Upper lobe of left lung (tissue), 6 donors: ENCODE results near the gene SERTAD1. TPM values are rescaled to one million over a fixed set of nuclear protein-coding genes. Genes with fewer than 3 reads are reported as not detected.

Experiments used
- ATAC-seq, 2 donors: fragments of 200-7000 bp; cut with Tn5 transposase; one replicate each; pipeline ENCODE4 v1.9.1; 2022; ENCODE audit warnings: mild to moderate bottlenecking in 2 of 2, moderate library complexity in 2 of 2; ENCODE audit not compliant: low FRiP score in 2 of 2
- DNase-seq, 2 donors: peaks; one replicate each; pipeline ENCODE4 v3.0.0-alpha.2; 2019 to 2020
- H3K27ac ChIP-seq, 4 donors: fragments of 200-600 bp; sonication (generic); one replicate each; pipeline ENCODE4 v1.5.1; 2016 to 2019
- H3K27me3 ChIP-seq, 4 donors: fragments of 200-600 bp; sonication (generic); one replicate each; pipeline ENCODE4 v1.5.1; 2017 to 2019
- H3K36me3 ChIP-seq, 4 donors: fragments of 200-600 bp; sonication (generic); one replicate each; pipeline ENCODE4 v1.5.1; 2016 to 2019
- H3K4me1 ChIP-seq, 4 donors: fragments of 200-600 bp; sonication (generic); one replicate each; pipeline ENCODE4 v1.5.1; 2018 to 2019
- H3K4me3 ChIP-seq, 4 donors: fragments of 200-600 bp; sonication (generic); one replicate each; pipeline ENCODE4 v1.5.1; 2017 to 2019; ENCODE audit warnings: mild to moderate bottlenecking in 2 of 4, moderate library complexity in 1 of 4
- H3K9me3 ChIP-seq, 4 donors: fragments of 200-600 bp; sonication (generic); one replicate each; pipeline ENCODE4 v1.5.1; 2018 to 2019
- EP300 ChIP-seq, 4 donors: sonication (generic); formaldehyde crosslinking; IDR thresholded peaks; one replicate each; pipeline ENCODE4 v1.5.1; 2017; ENCODE audit warnings: antibody characterized with exemption in 4 of 4, control low read depth in 2 of 4
- POLR2A ChIP-seq, 4 donors: fragments of 450-650 bp; IDR thresholded peaks; one replicate each; pipeline ENCODE4 v1.5.1; 2016 to 2017; ENCODE audit warnings: antibody characterized with exemption in 4 of 4, mild to moderate bottlenecking in 2 of 4
- POLR2AphosphoS5 ChIP-seq, 2 donors: sonication (generic); formaldehyde crosslinking; IDR thresholded peaks; one replicate each; pipeline ENCODE4 v1.5.1; 2017; ENCODE audit warnings: antibody characterized with exemption in 2 of 2
- WGBS, 2 donors: methylation state at CpG; one replicate each; pipeline ENCODE4 v1.1.5; 2017 to 2018; 5-methylcytosine and 5-hydroxymethylcytosine counted together
- total RNA-seq, 6 donors: library from RNA; depleted of rRNA in 4 of 6; stranded (reverse); fragments of >200 nt in 4 of 6; gene quantifications; one replicate each; pipeline versions ENCODE4 v1.1.0 to v1.2.1, GENCODE V29; 2016 to 2021
- TF ChIP-seq, protein P1 (sequence below), 6 experiments: fragments of 450-650 bp in 4 of 6; fragments of 200-600 bp in 2 of 6; sonication (generic) in 2 of 6; IDR thresholded peaks; one replicate each; pipeline ENCODE4 v1.5.1; 2016 to 2019; ENCODE audit warnings: antibody characterized with exemption in 6 of 6
- donor health status: DM: no; HTN: no; CAD: no; lungs with moderate emphysema.
- donor health status: DM: no; HTN: yes; CAD: no; lungs with severe emphysema.

Gene SERTAD1
- total RNA-seq, 6 donors from 2014 or later: 2.1 to 37.5 (median 18.4) TPM

DNA sequence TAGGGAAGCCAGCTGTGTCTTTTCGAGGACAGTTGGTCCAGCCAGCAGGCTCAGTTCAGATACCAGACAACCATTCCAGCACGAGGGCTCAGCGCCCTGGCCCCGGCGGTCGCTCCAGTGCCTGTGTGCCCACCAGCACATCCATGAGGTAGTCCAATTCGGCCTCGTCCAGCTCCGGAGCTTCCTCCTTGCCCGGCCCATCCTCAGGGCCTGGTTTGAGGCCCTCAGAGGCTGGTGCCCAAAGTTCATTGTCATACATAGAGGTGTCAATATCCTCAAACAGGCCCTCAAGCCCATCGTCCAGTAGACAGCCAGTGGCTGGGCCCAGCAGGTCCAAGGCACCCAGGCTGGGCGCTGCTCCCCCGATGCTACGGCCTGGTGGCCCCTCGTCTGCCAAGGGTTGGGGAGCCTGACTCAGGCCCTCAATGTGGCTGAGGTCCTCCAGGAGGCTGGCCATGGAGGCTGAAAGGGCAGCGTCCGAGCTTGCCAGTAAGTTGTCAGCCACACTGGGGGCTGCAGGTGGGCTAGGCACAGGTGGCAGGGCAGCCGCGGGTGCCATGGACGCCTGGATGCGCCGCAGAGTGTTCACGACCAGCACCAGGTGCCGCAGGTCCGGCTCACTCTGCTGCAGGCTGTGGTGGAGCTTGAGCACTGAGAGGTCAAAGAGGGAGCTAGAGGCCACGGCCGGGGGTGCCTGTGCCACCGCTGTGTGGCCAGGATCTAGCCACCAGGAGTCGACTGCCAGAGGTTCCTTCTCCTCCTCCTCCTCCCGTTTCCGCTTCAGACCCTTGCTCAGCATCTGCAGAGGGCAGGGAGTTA, 2.8 kb downstream of the SERTAD1 start:
- H3K27ac ChIP-seq: peak overlapping the region; percentile 97 to 100 (median 99)
- ATAC-seq: no peak
- 88 to 90% methylated on average over 18 to 31 of the region's 31 CpGs for WGBS, 2 donors
- peaks cover 51 to 65% (median 61%) of the 10 kb centered on the region in 4 donors for H3K4me1 ChIP-seq
- no peaks in the 10 kb centered on the region for H3K27me3 ChIP-seq
- peak in 1 of 2 donors; percentile 84 for DNase-seq
- H3K9me3 ChIP-seq: no peaks in the 10 kb centered on the region
- no peak for TF ChIP-seq POLR2AphosphoS5 (IDR thresholded peaks at IDR 0.05)
- TF ChIP-seq, protein P1, sequence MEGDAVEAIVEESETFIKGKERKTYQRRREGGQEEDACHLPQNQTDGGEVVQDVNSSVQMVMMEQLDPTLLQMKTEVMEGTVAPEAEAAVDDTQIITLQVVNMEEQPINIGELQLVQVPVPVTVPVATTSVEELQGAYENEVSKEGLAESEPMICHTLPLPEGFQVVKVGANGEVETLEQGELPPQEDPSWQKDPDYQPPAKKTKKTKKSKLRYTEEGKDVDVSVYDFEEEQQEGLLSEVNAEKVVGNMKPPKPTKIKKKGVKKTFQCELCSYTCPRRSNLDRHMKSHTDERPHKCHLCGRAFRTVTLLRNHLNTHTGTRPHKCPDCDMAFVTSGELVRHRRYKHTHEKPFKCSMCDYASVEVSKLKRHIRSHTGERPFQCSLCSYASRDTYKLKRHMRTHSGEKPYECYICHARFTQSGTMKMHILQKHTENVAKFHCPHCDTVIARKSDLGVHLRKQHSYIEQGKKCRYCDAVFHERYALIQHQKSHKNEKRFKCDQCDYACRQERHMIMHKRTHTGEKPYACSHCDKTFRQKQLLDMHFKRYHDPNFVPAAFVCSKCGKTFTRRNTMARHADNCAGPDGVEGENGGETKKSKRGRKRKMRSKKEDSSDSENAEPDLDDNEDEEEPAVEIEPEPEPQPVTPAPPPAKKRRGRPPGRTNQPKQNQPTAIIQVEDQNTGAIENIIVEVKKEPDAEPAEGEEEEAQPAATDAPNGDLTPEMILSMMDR (IDR thresholded peaks at IDR 0.05): no peak
- TF ChIP-seq POLR2A (IDR thresholded peaks at IDR 0.05): no peak
- no peak for TF ChIP-seq EP300 (IDR thresholded peaks at IDR 0.05)
- peak overlapping the region in 1 of 4 donors; percentile 75 for H3K4me3 ChIP-seq
- H3K36me3 ChIP-seq: peaks cover 9 to 21% (median 11%) of the 10 kb centered on the region in 4 donors

DNA sequence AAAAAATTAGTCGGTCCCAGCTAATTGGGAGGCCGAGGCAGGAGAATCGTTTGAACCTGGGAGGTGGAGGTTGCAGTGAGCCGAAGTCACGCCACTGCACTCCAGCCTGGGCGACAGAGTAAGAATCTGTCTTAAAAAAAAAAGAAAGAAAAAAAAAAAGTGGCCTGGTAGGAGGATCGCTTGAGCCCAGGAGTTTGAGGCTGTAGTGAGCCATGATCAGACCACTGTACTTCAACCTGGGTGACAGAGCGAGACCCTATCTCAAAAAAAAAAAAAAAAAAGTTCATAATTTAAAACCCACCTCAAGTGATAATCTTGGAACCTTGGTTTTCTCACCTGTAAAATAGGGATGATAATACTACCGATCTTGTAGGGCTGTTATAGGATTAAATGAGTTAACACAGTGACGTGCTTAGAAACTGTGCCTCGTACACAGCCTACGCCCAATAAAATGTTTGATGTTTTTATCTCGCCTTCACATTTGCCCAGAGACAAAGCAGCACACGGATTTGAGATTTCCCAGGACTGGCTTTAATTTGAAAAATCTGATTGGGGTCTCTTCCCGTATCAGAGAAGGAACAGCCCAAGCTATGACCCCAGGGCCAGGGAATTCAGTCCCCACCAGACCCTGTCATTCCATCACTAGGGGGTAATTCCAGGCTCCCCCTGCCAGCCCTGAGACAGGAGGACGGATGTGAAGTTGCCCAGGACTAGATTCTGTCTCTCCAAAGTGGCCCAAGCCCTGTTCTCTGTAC, 3.6 kb downstream of the SERTAD1 start:
- TF ChIP-seq POLR2AphosphoS5 (IDR thresholded peaks at IDR 0.05) (no peak), EP300 (IDR thresholded peaks at IDR 0.05) (no peak), POLR2A (IDR thresholded peaks at IDR 0.05) (no peak)
- TF ChIP-seq, protein P1 (IDR thresholded peaks at IDR 0.05): no peak
- Histone ChIP-seq H3K27me3 (no peaks in the 10 kb centered on the region), H3K9me3 (no peaks in the 10 kb centered on the region), H3K4me1 (peaks cover 54 to 73% (median 68%) of the 10 kb centered on the region in 4 donors), H3K4me3 (peak overlapping the region in 1 of 4 donors; percentile 75), H3K36me3 (peaks cover 9 to 21% (median 11%) of the 10 kb centered on the region in 4 donors), H3K27ac (peak overlapping the region; percentile 97 to 100 (median 99))
- ATAC-seq (no peak), DNase-seq (no peak)
- WGBS, 2 donors: 68 to 75% methylated on average over 16 of the region's 16 CpGs

DNA sequence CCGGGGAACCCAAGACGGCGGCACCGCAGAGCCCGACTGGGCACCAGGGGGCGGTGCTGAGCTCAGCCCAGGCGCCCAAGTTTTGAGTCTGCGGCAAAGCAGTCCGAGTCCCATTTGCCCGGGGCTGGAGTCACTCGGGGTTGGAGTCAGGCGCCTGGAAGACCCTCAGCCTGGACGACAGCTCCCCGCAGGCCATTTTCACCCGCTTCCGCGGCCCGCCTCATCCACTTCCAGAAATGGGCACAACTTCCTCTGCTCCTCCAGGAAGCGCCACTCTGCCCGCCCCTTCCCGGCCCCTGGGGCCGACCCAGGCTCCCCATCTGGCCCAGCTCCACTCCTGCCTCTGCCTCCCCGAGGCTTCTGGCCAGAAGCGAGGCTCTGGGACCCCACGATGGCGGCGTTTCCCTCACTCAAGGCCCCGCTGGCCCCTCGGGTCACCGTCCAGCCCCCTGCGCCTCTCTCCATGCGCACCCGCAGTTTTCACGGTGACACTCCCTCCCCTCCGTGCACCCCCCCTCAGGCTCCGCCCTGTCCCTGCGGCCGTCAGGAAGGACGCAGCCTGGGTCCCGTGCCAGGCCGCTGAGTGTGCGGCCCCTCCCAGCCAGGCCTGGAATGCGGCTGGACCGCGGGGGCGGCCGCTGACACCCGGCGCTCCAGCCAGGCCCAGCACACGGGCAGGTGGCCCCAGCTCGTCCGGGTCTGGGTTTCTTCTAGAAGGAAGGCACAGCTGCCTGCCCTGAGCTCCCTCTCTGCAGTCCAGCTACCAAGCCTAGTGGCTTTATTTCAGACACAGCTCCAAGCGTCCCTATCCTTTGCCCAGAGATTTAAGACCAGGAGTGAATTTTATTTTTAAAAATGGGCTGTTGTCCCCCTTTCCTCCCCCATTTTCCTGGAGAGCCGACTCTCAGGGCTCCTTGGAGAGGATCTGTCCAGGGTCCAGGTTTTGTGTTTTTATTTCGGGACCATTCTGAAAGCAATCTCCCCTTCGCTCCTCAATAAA, 4.7 kb downstream of the SERTAD1 start:
- Histone ChIP-seq H3K27ac (peak overlapping the region; percentile 97 to 100 (median 99)), H3K9me3 (no peaks in the 10 kb centered on the region), H3K36me3 (peaks cover 9 to 21% (median 11%) of the 10 kb centered on the region in 4 donors), H3K4me1 (peaks cover 61 to 76% (median 69%) of the 10 kb centered on the region in 4 donors), H3K27me3 (no peaks in the 10 kb centered on the region), H3K4me3 (peak overlapping the region; percentile 42 to 75 (median 66))
- ATAC-seq: peak; percentile 90 to 95
- DNase-seq: peak; percentile 95 to 97
- TF ChIP-seq POLR2AphosphoS5 (IDR thresholded peaks at IDR 0.05): peak; percentile 92 to 97
- TF ChIP-seq POLR2A (IDR thresholded peaks at IDR 0.05): peak; percentile 22 to 97 (median 84)
- TF ChIP-seq, protein P1 (IDR thresholded peaks at IDR 0.05): peak; percentile 82 to 95 (median 92)
- TF ChIP-seq EP300 (IDR thresholded peaks at IDR 0.05): peak in 2 of 4 donors; percentile 32 to 88
- 3 to 4% methylated on average over 21 to 40 of the region's 56 CpGs for WGBS, 2 donors

DNA sequence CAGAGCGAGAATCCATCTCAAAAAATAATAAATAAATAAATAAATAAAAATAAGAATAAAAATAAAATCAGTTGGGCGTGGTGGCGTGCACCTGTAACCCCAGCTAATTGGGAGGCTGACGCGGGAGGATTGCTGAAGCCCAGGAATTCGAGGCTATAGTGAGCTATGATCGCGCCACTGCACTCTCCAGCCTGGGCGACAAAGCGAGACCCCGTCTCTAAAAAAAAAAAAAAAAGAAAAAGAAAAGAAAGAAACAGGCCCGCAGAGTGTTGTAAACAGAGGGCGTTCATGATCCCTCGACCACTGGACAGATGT, 5.4 kb downstream of the SERTAD1 start:
- Histone ChIP-seq H3K36me3 (peaks cover 9 to 21% (median 11%) of the 10 kb centered on the region in 4 donors), H3K27ac (peak overlapping the region; percentile 97 to 100 (median 99)), H3K4me3 (peak overlapping the region; percentile 42 to 75 (median 66)), H3K4me1 (peaks cover 61 to 81% (median 74%) of the 10 kb centered on the region in 4 donors), H3K9me3 (no peaks in the 10 kb centered on the region), H3K27me3 (no peaks in the 10 kb centered on the region)
- 56 to 58% methylated on average over 14 of the region's 14 CpGs for WGBS, 2 donors
- no peak for TF ChIP-seq POLR2AphosphoS5 (IDR thresholded peaks at IDR 0.05)
- no peak for TF ChIP-seq POLR2A (IDR thresholded peaks at IDR 0.05)
- TF ChIP-seq, protein P1 (IDR thresholded peaks at IDR 0.05): no peak
- no peak for TF ChIP-seq EP300 (IDR thresholded peaks at IDR 0.05)
- ATAC-seq: no peak
- DNase-seq: no peak
